ENCODE measurements around the gene TGM1.

TGM1 gene

DNA sequence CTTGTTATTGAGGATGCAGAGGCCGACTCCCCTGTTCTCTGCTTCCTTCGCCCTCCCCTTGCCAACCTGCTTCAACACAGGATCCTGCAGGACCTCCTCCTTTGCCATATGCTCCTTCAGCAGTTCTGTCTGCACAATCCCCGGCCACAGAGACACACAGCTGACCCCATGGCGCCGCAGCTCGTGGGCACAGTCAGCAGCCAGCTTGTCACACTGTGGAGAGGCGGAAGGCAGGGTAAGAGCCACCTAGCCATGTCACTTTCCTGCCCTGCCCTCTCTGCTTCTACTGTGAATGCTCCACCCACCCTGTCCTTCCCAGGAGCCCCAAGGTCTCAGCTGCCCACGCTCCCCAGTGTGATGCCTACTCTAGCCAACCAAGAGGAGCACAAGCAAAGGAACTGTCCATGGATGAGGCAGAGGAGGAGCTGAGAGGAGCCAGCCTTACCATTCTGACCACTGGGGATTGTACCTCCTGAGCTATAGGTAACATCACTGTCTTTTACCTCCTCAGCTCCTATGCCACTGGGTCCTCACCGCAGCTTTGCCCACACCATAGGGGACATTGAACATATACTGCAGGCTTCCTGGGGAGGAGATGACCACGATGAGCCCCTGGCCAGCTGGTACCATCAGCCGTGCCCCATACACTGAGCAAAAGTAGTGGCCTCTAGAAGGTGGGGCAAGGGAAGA, 29.3 kb upstream of the TGM1 start:
- Histone ChIP-seq H3K4me1 (ENCODE audit: insufficient read depth, low read length, poor library complexity, severe bottlenecking) (peaks cover 4% of the 10 kb centered on the region), H3K9me3 (ENCODE audit: insufficient read depth, low read depth, low read length) (no peaks in the 10 kb centered on the region), H3K79me2 (ENCODE audit: insufficient read depth, low read length) (no peaks in the 10 kb centered on the region), H3K9me2 (replicated peaks; ENCODE audit: low read depth, low read length) (no peaks in the 10 kb centered on the region), H3F3A (ENCODE audit: low read depth) (no peaks in the 10 kb centered on the region), H2AFZ (ENCODE audit: low read length) (no peak overlapping the region), H3K4me2 (ENCODE audit: low read depth, low read length, poor library complexity, severe bottlenecking) (no peak overlapping the region), H4K20me1 (ENCODE audit: insufficient read depth, low read length, poor library complexity, severe bottlenecking) (no peaks in the 10 kb centered on the region), H3K36me3 (ENCODE audit: insufficient read depth, low read length) (peaks cover 4% of the 10 kb centered on the region; the same call in 1 of the 2 replicates), H3K4me3 (ENCODE audit: low read length, poor library complexity, severe bottlenecking) (no peak overlapping the region), H3K27me3 (ENCODE audit: insufficient read depth, low read length, poor library complexity, severe bottlenecking) (no peaks in the 10 kb centered on the region), H3K9ac (ENCODE audit: low read depth, low read length, poor library complexity, severe bottlenecking) (no peak overlapping the region)
- no peak for TF ChIP-seq EZH2phosphoT487 (IDR thresholded peaks at IDR 0.05; ENCODE audit: borderline replicate concordance)
- TF ChIP-seq, protein P1, sequence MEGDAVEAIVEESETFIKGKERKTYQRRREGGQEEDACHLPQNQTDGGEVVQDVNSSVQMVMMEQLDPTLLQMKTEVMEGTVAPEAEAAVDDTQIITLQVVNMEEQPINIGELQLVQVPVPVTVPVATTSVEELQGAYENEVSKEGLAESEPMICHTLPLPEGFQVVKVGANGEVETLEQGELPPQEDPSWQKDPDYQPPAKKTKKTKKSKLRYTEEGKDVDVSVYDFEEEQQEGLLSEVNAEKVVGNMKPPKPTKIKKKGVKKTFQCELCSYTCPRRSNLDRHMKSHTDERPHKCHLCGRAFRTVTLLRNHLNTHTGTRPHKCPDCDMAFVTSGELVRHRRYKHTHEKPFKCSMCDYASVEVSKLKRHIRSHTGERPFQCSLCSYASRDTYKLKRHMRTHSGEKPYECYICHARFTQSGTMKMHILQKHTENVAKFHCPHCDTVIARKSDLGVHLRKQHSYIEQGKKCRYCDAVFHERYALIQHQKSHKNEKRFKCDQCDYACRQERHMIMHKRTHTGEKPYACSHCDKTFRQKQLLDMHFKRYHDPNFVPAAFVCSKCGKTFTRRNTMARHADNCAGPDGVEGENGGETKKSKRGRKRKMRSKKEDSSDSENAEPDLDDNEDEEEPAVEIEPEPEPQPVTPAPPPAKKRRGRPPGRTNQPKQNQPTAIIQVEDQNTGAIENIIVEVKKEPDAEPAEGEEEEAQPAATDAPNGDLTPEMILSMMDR (conservative IDR thresholded peaks at IDR 0.05; ENCODE audit: low read length) = no peak

DNA sequence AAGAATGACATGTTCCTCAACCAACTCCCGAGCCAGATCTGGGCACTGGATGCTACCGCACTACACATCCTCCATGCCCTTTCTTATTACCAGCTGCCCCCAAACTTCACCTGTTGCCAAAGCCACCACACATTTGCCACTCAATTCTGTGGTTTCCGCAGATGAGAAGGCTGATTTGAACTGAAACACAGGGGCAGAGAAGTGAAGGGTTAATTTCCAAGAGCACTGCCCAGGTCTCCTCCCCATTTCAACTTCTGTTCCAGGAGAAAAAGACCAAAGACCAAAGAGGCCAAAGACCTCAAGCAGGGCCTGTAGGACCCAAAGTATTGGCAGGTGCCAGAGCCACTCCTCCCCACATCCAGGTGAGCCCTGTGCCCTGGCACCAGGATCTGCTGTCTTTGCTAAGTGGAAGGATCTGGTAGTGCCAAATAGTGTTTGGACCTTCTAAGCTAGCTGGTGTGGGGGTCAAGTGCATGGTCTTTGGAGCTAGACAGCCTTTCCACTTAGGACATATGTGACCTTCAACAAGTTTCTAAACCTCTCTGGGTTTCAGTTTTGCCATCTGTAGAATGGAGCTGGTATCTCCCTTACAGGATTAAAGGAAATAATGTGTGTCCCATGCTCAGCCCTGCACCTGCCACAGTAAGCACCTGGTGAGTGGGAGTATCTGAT, 28.6 kb upstream of the TGM1 start:
- Histone ChIP-seq H3K9ac (ENCODE audit: low read depth, low read length, poor library complexity, severe bottlenecking) (no peak overlapping the region), H3K27me3 (ENCODE audit: insufficient read depth, low read length, poor library complexity, severe bottlenecking) (no peaks in the 10 kb centered on the region), H3K9me2 (replicated peaks; ENCODE audit: low read depth, low read length) (no peaks in the 10 kb centered on the region), H3F3A (ENCODE audit: low read depth) (no peaks in the 10 kb centered on the region), H3K4me2 (ENCODE audit: low read depth, low read length, poor library complexity, severe bottlenecking) (no peak overlapping the region), H3K4me3 (ENCODE audit: low read length, poor library complexity, severe bottlenecking) (no peak overlapping the region), H2AFZ (ENCODE audit: low read length) (no peak overlapping the region), H3K9me3 (ENCODE audit: insufficient read depth, low read depth, low read length) (no peaks in the 10 kb centered on the region), H3K36me3 (ENCODE audit: insufficient read depth, low read length) (peaks cover 4% of the 10 kb centered on the region; the same call in 1 of the 2 replicates), H3K4me1 (ENCODE audit: insufficient read depth, low read length, poor library complexity, severe bottlenecking) (no peaks in the 10 kb centered on the region), H4K20me1 (ENCODE audit: insufficient read depth, low read length, poor library complexity, severe bottlenecking) (no peaks in the 10 kb centered on the region), H3K79me2 (ENCODE audit: insufficient read depth, low read length) (no peaks in the 10 kb centered on the region)
- no peak for TF ChIP-seq EZH2phosphoT487 (IDR thresholded peaks at IDR 0.05; ENCODE audit: borderline replicate concordance)
- TF ChIP-seq, protein P1 (conservative IDR thresholded peaks at IDR 0.05; ENCODE audit: low read length) = no peak

DNA sequence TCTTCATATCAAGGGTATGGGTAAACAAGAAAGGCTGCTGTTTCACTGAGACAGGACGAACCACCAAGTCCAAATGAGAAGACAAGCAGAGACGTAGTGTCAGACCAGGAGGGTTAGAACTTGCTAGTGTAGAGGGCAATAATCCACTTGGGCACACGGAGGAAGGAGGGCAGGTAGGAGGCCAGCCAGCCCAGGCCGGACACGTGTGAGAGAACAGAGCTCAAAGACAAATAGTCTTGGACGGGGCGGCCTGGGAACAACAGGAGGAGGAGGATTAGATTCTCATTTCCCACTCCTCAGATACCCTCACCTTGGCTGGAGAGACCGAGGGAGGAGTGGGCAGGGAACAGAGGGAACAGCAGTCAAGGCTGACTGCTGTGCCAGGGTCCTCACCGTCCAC, 27.8 kb upstream of the TGM1 start:
- no peaks in the 10 kb centered on the region for H3F3A ChIP-seq (ENCODE audit: low read depth)
- H3K4me3 ChIP-seq (ENCODE audit: low read length, poor library complexity, severe bottlenecking) = no peak overlapping the region
- no peaks in the 10 kb centered on the region for H3K27me3 ChIP-seq (ENCODE audit: insufficient read depth, low read length, poor library complexity, severe bottlenecking)
- H3K9me3 ChIP-seq (ENCODE audit: insufficient read depth, low read depth, low read length) = no peaks in the 10 kb centered on the region
- H3K9me2 ChIP-seq (replicated peaks; ENCODE audit: low read depth, low read length) = no peaks in the 10 kb centered on the region
- peaks cover 4% of the 10 kb centered on the region; the same call in 1 of the 2 replicates for H3K36me3 ChIP-seq (ENCODE audit: insufficient read depth, low read length)
- no peaks in the 10 kb centered on the region for H3K79me2 ChIP-seq (ENCODE audit: insufficient read depth, low read length)
- no peaks in the 10 kb centered on the region for H3K4me1 ChIP-seq (ENCODE audit: insufficient read depth, low read length, poor library complexity, severe bottlenecking)
- H3K4me2 ChIP-seq (ENCODE audit: low read depth, low read length, poor library complexity, severe bottlenecking) = no peak overlapping the region
- no peak for TF ChIP-seq EZH2phosphoT487 (IDR thresholded peaks at IDR 0.05; ENCODE audit: borderline replicate concordance)
- TF ChIP-seq, protein P1 (conservative IDR thresholded peaks at IDR 0.05; ENCODE audit: low read length) = no peak
- H2AFZ ChIP-seq (ENCODE audit: low read length) = no peak overlapping the region
- H4K20me1 ChIP-seq (ENCODE audit: insufficient read depth, low read length, poor library complexity, severe bottlenecking) = no peaks in the 10 kb centered on the region
- H3K9ac ChIP-seq (ENCODE audit: low read depth, low read length, poor library complexity, severe bottlenecking) = no peak overlapping the region

Data from Loucy (cell line).